DOHH2 (cell line): Measurements from ENCODE around the gene DERL2.

Source experiments
- H3F3A ChIP-seq: fragments of 200-600 bp; sonication (generic), shearing (Covaris generic); 2 replicates; pipeline ENCODE4 v1.6.0; 2016; ENCODE audit warnings: antibody characterized with exemption, mild to moderate bottlenecking; ENCODE audit not compliant: control insufficient read depth, insufficient read depth
- H3K27ac ChIP-seq: fragments of 200-600 bp; sonication (generic); 2 replicates; pipeline ENCODE4 v1.5.1; 2014; ENCODE audit warnings: low read depth, mild to moderate bottlenecking, low read length, moderate library complexity
- H3K27me3 ChIP-seq: fragments of 200-600 bp; sonication (generic); 2 replicates; pipeline ENCODE4 v1.6.1; 2014; ENCODE audit warnings: mild to moderate bottlenecking, low read length, mixed read lengths; ENCODE audit not compliant: control insufficient read depth
- H3K36me3 ChIP-seq: fragments of 200-600 bp; sonication (generic); 2 replicates; pipeline ENCODE4 v1.6.1; 2014; ENCODE audit warnings: mild to moderate bottlenecking, low read length, moderate library complexity, mixed read lengths; ENCODE audit not compliant: control insufficient read depth
- H3K4me1 ChIP-seq: fragments of 200-600 bp; sonication (generic); 2 replicates; pipeline ENCODE4 v1.6.1; 2014; ENCODE audit warnings: mild to moderate bottlenecking, low read length, mixed read lengths; ENCODE audit not compliant: control insufficient read depth
- H3K4me2 ChIP-seq: fragments of 200-600 bp; sonication (generic); 2 replicates; pipeline ENCODE4 v1.6.0; 2014; ENCODE audit warnings: mild to moderate bottlenecking, low read length, moderate library complexity
- H3K4me3 ChIP-seq: fragments of 200-600 bp; sonication (generic); 2 replicates; pipeline ENCODE4 v1.5.1; 2014; ENCODE audit warnings: mild to moderate bottlenecking, low read length, mixed read lengths
- H3K79me2 ChIP-seq: fragments of 200-600 bp; sonication (generic); 2 replicates; pipeline ENCODE4 v1.6.1; 2014; ENCODE audit warnings: mild to moderate bottlenecking, low read length, mixed read lengths; ENCODE audit not compliant: control insufficient read depth
- H3K9me2 ChIP-seq: fragments of 200-600 bp; sonication (generic); replicated peaks from 2 replicates; pipeline ENCODE4 v1.6.1; 2014; ENCODE audit warnings: mild to moderate bottlenecking, low read length, mixed read lengths; ENCODE audit not compliant: control insufficient read depth
- H3K9me3 ChIP-seq: fragments of 200-600 bp; sonication (generic); 2 replicates; pipeline ENCODE4 v1.6.1; 2014; ENCODE audit warnings: antibody characterized with exemption, low read length, mixed read lengths; ENCODE audit not compliant: control insufficient read depth, insufficient read depth
- H4K20me1 ChIP-seq: fragments of 200-600 bp; sonication (generic); 2 replicates; pipeline ENCODE4 v1.6.0; 2014; ENCODE audit warnings: low read depth, mild to moderate bottlenecking, antibody characterized with exemption, low read length, moderate library complexity; ENCODE audit not compliant: control insufficient read depth, insufficient read depth
- EZH2phosphoT487 ChIP-seq: fragments of 200-600 bp; sonication (generic); IDR thresholded peaks from 2 replicates; pipeline ENCODE4 v1.6.1; 2017; ENCODE audit warnings: borderline replicate concordance, mild to moderate bottlenecking, antibody characterized with exemption, low read length, moderate library complexity, mixed read lengths
- TF ChIP-seq, protein P1 (sequence below): fragments of 200-600 bp; sonication (generic); IDR thresholded peaks from one replicate; pipeline ENCODE4 v1.5.1; 2014; ENCODE audit warnings: antibody characterized with exemption, mild to moderate bottlenecking, low read depth, low read length; ENCODE audit not compliant: poor library complexity, severe bottlenecking

Gene DERL2

DNA sequence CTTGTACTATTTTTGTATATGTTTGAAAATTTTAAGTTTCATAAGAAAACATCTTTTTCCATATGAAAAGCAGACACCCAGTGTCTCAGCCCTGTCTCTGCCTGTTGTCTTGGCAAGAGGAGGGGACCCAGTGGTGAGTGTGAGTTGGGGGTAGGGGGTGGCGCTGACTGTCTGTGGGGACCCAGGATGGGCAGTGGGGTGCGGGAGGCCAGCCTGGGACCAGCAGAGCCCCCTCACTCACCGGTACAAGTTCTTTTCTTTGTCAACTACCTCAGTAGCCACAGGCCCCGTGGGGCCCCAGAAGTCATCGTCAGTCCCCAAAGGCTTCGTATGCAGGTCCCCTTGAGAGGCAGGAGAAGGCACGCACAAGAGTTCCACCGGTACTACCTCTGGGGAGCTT lies 46.6 kb upstream of the DERL2 start:
- H3K4me3 ChIP-seq, result no peak overlapping the region
- no peaks in the 10 kb centered on the region for H3K9me3 ChIP-seq
- H3K79me2 ChIP-seq, result no peaks in the 10 kb centered on the region
- no peaks in the 10 kb centered on the region for H3K4me1 ChIP-seq
- no peaks in the 10 kb centered on the region for H4K20me1 ChIP-seq
- no peaks in the 10 kb centered on the region for H3K27me3 ChIP-seq
- no peak overlapping the region for H3K4me2 ChIP-seq
- no peak overlapping the region for H3K27ac ChIP-seq
- no peaks in the 10 kb centered on the region for H3K9me2 ChIP-seq
- TF ChIP-seq, protein P1, sequence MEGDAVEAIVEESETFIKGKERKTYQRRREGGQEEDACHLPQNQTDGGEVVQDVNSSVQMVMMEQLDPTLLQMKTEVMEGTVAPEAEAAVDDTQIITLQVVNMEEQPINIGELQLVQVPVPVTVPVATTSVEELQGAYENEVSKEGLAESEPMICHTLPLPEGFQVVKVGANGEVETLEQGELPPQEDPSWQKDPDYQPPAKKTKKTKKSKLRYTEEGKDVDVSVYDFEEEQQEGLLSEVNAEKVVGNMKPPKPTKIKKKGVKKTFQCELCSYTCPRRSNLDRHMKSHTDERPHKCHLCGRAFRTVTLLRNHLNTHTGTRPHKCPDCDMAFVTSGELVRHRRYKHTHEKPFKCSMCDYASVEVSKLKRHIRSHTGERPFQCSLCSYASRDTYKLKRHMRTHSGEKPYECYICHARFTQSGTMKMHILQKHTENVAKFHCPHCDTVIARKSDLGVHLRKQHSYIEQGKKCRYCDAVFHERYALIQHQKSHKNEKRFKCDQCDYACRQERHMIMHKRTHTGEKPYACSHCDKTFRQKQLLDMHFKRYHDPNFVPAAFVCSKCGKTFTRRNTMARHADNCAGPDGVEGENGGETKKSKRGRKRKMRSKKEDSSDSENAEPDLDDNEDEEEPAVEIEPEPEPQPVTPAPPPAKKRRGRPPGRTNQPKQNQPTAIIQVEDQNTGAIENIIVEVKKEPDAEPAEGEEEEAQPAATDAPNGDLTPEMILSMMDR, result no peak
- TF ChIP-seq EZH2phosphoT487, result no peak
- H3K36me3 ChIP-seq, result no peaks in the 10 kb centered on the region
- H3F3A ChIP-seq, result no peaks in the 10 kb centered on the region

DNA sequence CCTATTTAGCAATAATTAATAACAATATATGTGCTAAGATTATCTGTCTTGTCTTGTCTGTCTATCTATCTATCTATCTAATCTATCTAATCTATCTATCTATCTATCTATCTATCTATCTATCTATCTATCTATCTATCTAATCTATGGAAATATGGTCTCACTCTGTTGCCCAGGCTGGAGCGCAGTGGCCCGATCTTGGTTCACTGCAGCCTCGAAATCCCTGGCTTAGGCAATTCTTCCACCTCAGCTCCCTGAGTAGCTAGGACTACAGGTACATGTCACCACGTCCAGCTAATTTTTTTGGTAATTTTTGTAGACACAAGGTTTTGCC lies 45.1 kb upstream of the DERL2 start:
- H3K4me3 ChIP-seq, result no peak overlapping the region
- H4K20me1 ChIP-seq, result no peaks in the 10 kb centered on the region
- H3F3A ChIP-seq, result no peaks in the 10 kb centered on the region
- H3K27ac ChIP-seq, result no peak overlapping the region
- no peaks in the 10 kb centered on the region for H3K27me3 ChIP-seq
- H3K36me3 ChIP-seq, result no peaks in the 10 kb centered on the region
- no peaks in the 10 kb centered on the region for H3K4me1 ChIP-seq
- H3K9me3 ChIP-seq, result no peaks in the 10 kb centered on the region
- no peaks in the 10 kb centered on the region for H3K79me2 ChIP-seq
- no peak overlapping the region for H3K4me2 ChIP-seq
- no peak for TF ChIP-seq EZH2phosphoT487
- TF ChIP-seq, protein P1, result no peak
- no peaks in the 10 kb centered on the region for H3K9me2 ChIP-seq

DNA sequence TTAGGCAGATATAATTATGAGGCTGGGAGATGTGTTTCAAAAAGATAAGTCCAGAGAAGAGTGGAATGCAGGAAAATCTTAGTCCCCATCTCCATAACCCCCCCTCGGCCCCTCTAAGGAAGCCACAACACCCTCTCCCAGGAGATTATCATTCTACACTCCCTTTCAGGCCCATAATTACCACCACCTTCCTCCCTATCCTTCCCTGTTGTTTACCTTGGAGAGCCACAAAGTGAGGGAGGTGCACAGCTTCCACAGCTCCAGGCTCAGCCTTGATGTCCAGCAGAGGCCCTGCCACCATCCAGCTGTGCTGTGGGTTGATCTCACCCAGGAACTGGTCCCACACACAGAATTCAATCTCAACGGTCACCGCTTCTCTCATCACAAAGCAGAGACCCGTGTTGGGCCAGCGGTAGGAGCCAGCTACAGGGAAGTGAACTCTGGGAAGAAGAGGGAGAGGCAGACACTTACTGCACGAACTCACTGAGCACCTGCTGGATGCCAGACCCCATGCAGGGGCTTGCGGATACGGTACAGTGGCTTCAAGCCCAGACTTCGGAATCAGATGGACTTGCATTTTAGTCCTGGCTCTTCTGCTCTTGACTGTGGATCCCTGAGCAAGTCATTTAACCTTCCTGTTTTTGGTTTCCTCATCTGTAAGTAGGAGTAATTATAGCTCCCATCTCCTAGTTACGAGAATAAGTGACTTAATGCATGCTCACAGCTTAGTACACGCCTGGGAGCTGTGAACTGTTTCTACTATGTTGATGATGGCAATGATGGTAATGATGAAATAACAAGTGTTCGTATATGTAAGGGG lies 44.5 kb upstream of the DERL2 start:
- Histone ChIP-seq H3K27me3 (no peaks in the 10 kb centered on the region), H3K27ac (no peak overlapping the region), H3K9me2 (no peaks in the 10 kb centered on the region), H3K36me3 (no peaks in the 10 kb centered on the region), H3F3A (no peaks in the 10 kb centered on the region), H3K4me3 (no peak overlapping the region), H3K4me1 (no peaks in the 10 kb centered on the region), H4K20me1 (no peaks in the 10 kb centered on the region), H3K4me2 (no peak overlapping the region), H3K79me2 (no peaks in the 10 kb centered on the region), H3K9me3 (no peaks in the 10 kb centered on the region)
- TF ChIP-seq, protein P1, result no peak
- TF ChIP-seq EZH2phosphoT487, result no peak
